Bronchial smooth muscle cell (primary cell): ENCODE results near the gene ZNF804B. TPM values are rescaled to one million over a fixed set of nuclear protein-coding genes. Genes with fewer than 3 reads are reported as not detected.

Experiments used
- total RNA-seq: library from RNA; depleted of rRNA; stranded (reverse); fragments of >200 nt; gene quantifications from 2 replicates; pipeline ENCODE4 v1.2.1, GENCODE V29; 2014

ZNF804B gene
- total RNA-seq, result not detected in 2 replicates

GRCh38 chr7:88759230-88760135, at the start of gene ZNF804B:
TSS of gene ZNF804B (plus strand) at chr7:88759700. CDS start at chr7:88759977, 277 bp downstream.

GRCh38 chr7:88795553-88795952, 36.1 kb downstream of the ZNF804B start, which contains the start of gene TEX47:
TSS of gene TEX47 (minus strand) at chr7:88795737. CDS start at chr7:88794942, 795 bp downstream.

Other genes with a start within 250 kb of the ZNF804B start
- gene TEX47, start 36.0 kb downstream of the ZNF804B start, total RNA-seq, result not detected in 2 replicates